Upper lobe of left lung (tissue), 6 donors: ENCODE measurements around the gene SLC9A5. TPM values are rescaled to one million over a fixed set of nuclear protein-coding genes. Genes with fewer than 3 reads are reported as not detected.

Source experiments
- ATAC-seq, 2 donors: fragments of 200-7000 bp; cut with Tn5 transposase; one replicate each; pipeline ENCODE4 v1.9.1; 2022; ENCODE audit warnings: mild to moderate bottlenecking in 2 of 2, moderate library complexity in 2 of 2; ENCODE audit not compliant: low FRiP score in 2 of 2
- DNase-seq, 2 donors: peaks; one replicate each; pipeline ENCODE4 v3.0.0-alpha.2; 2019 to 2020
- H3K27ac ChIP-seq, 4 donors: fragments of 200-600 bp; sonication (generic); one replicate each; pipeline ENCODE4 v1.5.1; 2016 to 2019
- H3K27me3 ChIP-seq, 4 donors: fragments of 200-600 bp; sonication (generic); one replicate each; pipeline ENCODE4 v1.5.1; 2017 to 2019
- H3K36me3 ChIP-seq, 4 donors: fragments of 200-600 bp; sonication (generic); one replicate each; pipeline ENCODE4 v1.5.1; 2016 to 2019
- H3K4me1 ChIP-seq, 4 donors: fragments of 200-600 bp; sonication (generic); one replicate each; pipeline ENCODE4 v1.5.1; 2018 to 2019
- H3K4me3 ChIP-seq, 4 donors: fragments of 200-600 bp; sonication (generic); one replicate each; pipeline ENCODE4 v1.5.1; 2017 to 2019; ENCODE audit warnings: mild to moderate bottlenecking in 2 of 4, moderate library complexity in 1 of 4
- H3K9me3 ChIP-seq, 4 donors: fragments of 200-600 bp; sonication (generic); one replicate each; pipeline ENCODE4 v1.5.1; 2018 to 2019
- CTCF ChIP-seq, 6 experiments: fragments of 450-650 bp in 4 of 6; fragments of 200-600 bp in 2 of 6; sonication (generic) in 2 of 6; IDR thresholded peaks; one replicate each; pipeline ENCODE4 v1.5.1; 2016 to 2019; ENCODE audit warnings: antibody characterized with exemption in 6 of 6
- EP300 ChIP-seq, 4 donors: sonication (generic); formaldehyde crosslinking; IDR thresholded peaks; one replicate each; pipeline ENCODE4 v1.5.1; 2017; ENCODE audit warnings: antibody characterized with exemption in 4 of 4, control low read depth in 2 of 4
- POLR2A ChIP-seq, 4 donors: fragments of 450-650 bp; IDR thresholded peaks; one replicate each; pipeline ENCODE4 v1.5.1; 2016 to 2017; ENCODE audit warnings: antibody characterized with exemption in 4 of 4, mild to moderate bottlenecking in 2 of 4
- POLR2AphosphoS5 ChIP-seq, 2 donors: sonication (generic); formaldehyde crosslinking; IDR thresholded peaks; one replicate each; pipeline ENCODE4 v1.5.1; 2017; ENCODE audit warnings: antibody characterized with exemption in 2 of 2
- small RNA-seq, 4 donors: library from RNA; depleted of rRNA; stranded (forward); fragments of <200 nt; gene quantifications; one replicate each; pipeline ENCODE3, GENCODE V24; 2016
- total RNA-seq, 6 donors: library from RNA; depleted of rRNA in 4 of 6; stranded (reverse); fragments of >200 nt in 4 of 6; gene quantifications; one replicate each; pipeline versions ENCODE4 v1.1.0 to v1.2.1, GENCODE V29; 2016 to 2021
- donor health status: DM: no; HTN: no; CAD: no; lungs with moderate emphysema.
- donor health status: DM: no; HTN: yes; CAD: no; lungs with severe emphysema.

The SLC9A5 gene
- total RNA-seq, 6 donors from 2014 or later: 0.76 to 28.3 (median 4.1) TPM

GRCh38 chr16:67317853-67318252 lies 69.1 kb downstream of the SLC9A5 start:
- no peaks in the 10 kb centered on the region for H3K9me3 ChIP-seq
- DNase-seq: no peak
- no peaks in the 10 kb centered on the region for H3K36me3 ChIP-seq
- no peaks in the 10 kb centered on the region for H3K27me3 ChIP-seq
- ATAC-seq: no peak
- H3K27ac ChIP-seq: no peak overlapping the region
- H3K4me3 ChIP-seq: no peak overlapping the region
- peaks cover 0 to under 1% (median under 1%) of the 10 kb centered on the region in 4 donors for H3K4me1 ChIP-seq
- no peak for TF ChIP-seq EP300 (IDR thresholded peaks at IDR 0.05)
- TF ChIP-seq POLR2AphosphoS5 (IDR thresholded peaks at IDR 0.05): no peak
- TF ChIP-seq POLR2A (IDR thresholded peaks at IDR 0.05): no peak
- no peak for TF ChIP-seq CTCF (IDR thresholded peaks at IDR 0.05)

Small RNA genes lying within 50 kb of the gene (small RNA-seq; reads per million reads assigned to genes)
- 9.1 to 15.5 (median 10.8) reads per million in 4 donors for gene MIR328

Other genes with a start within 250 kb of the SLC9A5 start
- 10 to 100 TPM; 31.4 to 73.4 (median 54.1) TPM for gene CBFB, start 219.8 kb upstream of the SLC9A5 start, total RNA-seq
- gene PHAF1, start 139.0 kb upstream of the SLC9A5 start, total RNA-seq: 10 to 100 TPM; 16.0 to 32.3 (median 21.9) TPM
- 10 to 100 TPM in 5 of 6 donors, 1 to 10 TPM in 1; 6.3 to 20.8 (median 17.7) TPM for gene B3GNT9, start 98.0 kb upstream of the SLC9A5 start, total RNA-seq
- gene TRADD, start 89.1 kb upstream of the SLC9A5 start, total RNA-seq: 10 to 100 TPM; 29.9 to 49.2 (median 35.6) TPM
- gene FBXL8, start 89.0 kb upstream of the SLC9A5 start, total RNA-seq: 100 to 1,000 TPM in 1 of 6 donors, 10 to 100 TPM in 5; 24.0 to 114 (median 28.5) TPM
- 100 to 1,000 TPM in 2 of 6 donors, 10 to 100 TPM in 4; 33.4 to 784 (median 70.1) TPM for gene HSF4, start 84.2 kb upstream of the SLC9A5 start, total RNA-seq
- 100 to 1,000 TPM in 1 of 6 donors, 10 to 100 TPM in 5; 36.5 to 135 (median 58.0) TPM for gene NOL3, start 78.4 kb upstream of the SLC9A5 start, total RNA-seq
- 100 to 1,000 TPM in 1 of 6 donors, 10 to 100 TPM in 4, 1 to 10 TPM in 1; 9.1 to 147 (median 31.1) TPM for gene MATCAP1, start 65.0 kb upstream of the SLC9A5 start, total RNA-seq
- gene EXOC3L1, start 58.8 kb upstream of the SLC9A5 start, total RNA-seq: 10 to 100 TPM in 4 of 6 donors, 1 to 10 TPM in 2; 4.6 to 20.8 (median 10.8) TPM
- 100 to 1,000 TPM in 1 of 6 donors, 10 to 100 TPM in 5; 55.7 to 124 (median 85.4) TPM for gene E2F4, start 56.8 kb upstream of the SLC9A5 start, total RNA-seq
- 10 to 100 TPM; 17.4 to 26.2 (median 24.4) TPM for gene ELMO3, start 49.8 kb upstream of the SLC9A5 start, total RNA-seq
- 10 to 100 TPM; 21.1 to 50.6 (median 48.5) TPM for gene TMEM208, start 21.8 kb upstream of the SLC9A5 start, total RNA-seq
- gene FHOD1, start 1.5 kb upstream of the SLC9A5 start, total RNA-seq: 100 to 1,000 TPM in 2 of 6 donors, 10 to 100 TPM in 4; 26.0 to 310 (median 91.0) TPM
- 10 to 100 TPM; 13.4 to 39.8 (median 16.5) TPM for gene PLEKHG4, start 30.6 kb downstream of the SLC9A5 start, total RNA-seq
- gene KCTD19, start 77.8 kb downstream of the SLC9A5 start, total RNA-seq: under 1 TPM in 3 of 6 donors, not detected in 3; under 0.01 to 0.31 (median 0.17) TPM
- gene LRRC36, start 77.8 kb downstream of the SLC9A5 start, total RNA-seq: 100 to 1,000 TPM in 1 of 6 donors, 10 to 100 TPM in 4, 1 to 10 TPM in 1; 5.9 to 110 (median 22.8) TPM
- gene TPPP3, start 144.5 kb downstream of the SLC9A5 start, total RNA-seq: 100 to 1,000 TPM in 4 of 6 donors, 10 to 100 TPM in 2; 40.0 to 167 (median 112) TPM
- 10 to 100 TPM; 14.7 to 49.2 (median 21.4) TPM for gene ZDHHC1, start 167.5 kb downstream of the SLC9A5 start, total RNA-seq
- gene HSD11B2, start 182.1 kb downstream of the SLC9A5 start, total RNA-seq: 1 to 10 TPM in 5 of 6 donors, under 1 TPM in 1; 0.78 to 5.0 (median 1.6) TPM
- 100 to 1,000 TPM in 4 of 6 donors, 10 to 100 TPM in 2; 69.1 to 221 (median 147) TPM for gene ATP6V0D1, start 232.2 kb downstream of the SLC9A5 start, total RNA-seq
- gene AGRP, start 234.6 kb downstream of the SLC9A5 start, total RNA-seq: 1 to 10 TPM in 3 of 6 donors, not detected in 3; 3.5 to 7.6 (median 3.8) TPM